ENCODE results near the gene CYB561D1.
"Not testable (repeated sequence)": the region's sequence is repeated elsewhere in the genome, so short reads cannot be mapped to it uniquely, and the experiment has no call there.

Gene CYB561D1

GRCh38 chr1:109466452-109467300 lies 27.2 kb upstream of the CYB561D1 start, which contains the start of gene SYPL2:
SYPL2 (plus strand) TSS chr1:109466546; CDS start chr1:109466844, 298 bp downstream.
- no peak for DNase-seq (ENCODE audit: low read depth)
- TF ChIP-seq, protein P1, sequence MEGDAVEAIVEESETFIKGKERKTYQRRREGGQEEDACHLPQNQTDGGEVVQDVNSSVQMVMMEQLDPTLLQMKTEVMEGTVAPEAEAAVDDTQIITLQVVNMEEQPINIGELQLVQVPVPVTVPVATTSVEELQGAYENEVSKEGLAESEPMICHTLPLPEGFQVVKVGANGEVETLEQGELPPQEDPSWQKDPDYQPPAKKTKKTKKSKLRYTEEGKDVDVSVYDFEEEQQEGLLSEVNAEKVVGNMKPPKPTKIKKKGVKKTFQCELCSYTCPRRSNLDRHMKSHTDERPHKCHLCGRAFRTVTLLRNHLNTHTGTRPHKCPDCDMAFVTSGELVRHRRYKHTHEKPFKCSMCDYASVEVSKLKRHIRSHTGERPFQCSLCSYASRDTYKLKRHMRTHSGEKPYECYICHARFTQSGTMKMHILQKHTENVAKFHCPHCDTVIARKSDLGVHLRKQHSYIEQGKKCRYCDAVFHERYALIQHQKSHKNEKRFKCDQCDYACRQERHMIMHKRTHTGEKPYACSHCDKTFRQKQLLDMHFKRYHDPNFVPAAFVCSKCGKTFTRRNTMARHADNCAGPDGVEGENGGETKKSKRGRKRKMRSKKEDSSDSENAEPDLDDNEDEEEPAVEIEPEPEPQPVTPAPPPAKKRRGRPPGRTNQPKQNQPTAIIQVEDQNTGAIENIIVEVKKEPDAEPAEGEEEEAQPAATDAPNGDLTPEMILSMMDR (IDR thresholded peaks at IDR 0.05; ENCODE audit: low read depth, low read length, missing control alignments), result no peak
- H3K4me3 ChIP-seq (ENCODE audit: low read depth, low read length), result no peak within 1 kb of the TSS

DNA sequence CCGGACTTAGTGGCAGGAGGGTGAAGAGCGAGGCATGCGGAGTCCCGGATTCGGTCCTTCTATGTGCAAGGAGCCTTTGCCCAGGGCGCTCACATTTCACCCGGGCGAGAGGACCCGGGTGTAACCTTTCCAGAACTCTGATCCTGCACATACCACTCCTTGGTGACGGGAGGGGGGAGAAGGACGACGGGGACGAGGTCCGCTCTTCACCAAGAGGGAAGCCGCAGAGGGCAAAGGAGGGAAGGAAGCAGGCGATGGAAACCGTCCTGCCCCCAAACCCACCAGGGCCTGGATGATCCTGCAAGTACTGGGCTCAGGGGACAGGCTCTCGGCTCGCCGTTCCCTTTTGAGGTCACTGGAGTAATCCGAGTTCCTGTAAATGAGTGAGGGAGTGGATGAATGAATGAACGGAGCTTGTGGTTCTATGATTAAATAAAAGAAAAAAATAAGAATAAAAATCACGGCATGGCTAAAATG lies 26.6 kb upstream of the CYB561D1 start:
- no peak overlapping the region for H3K4me3 ChIP-seq (ENCODE audit: low read depth, low read length)
- no peak for DNase-seq (ENCODE audit: low read depth)
- TF ChIP-seq, protein P1 (IDR thresholded peaks at IDR 0.05; ENCODE audit: low read depth, low read length, missing control alignments), result no peak

DNA sequence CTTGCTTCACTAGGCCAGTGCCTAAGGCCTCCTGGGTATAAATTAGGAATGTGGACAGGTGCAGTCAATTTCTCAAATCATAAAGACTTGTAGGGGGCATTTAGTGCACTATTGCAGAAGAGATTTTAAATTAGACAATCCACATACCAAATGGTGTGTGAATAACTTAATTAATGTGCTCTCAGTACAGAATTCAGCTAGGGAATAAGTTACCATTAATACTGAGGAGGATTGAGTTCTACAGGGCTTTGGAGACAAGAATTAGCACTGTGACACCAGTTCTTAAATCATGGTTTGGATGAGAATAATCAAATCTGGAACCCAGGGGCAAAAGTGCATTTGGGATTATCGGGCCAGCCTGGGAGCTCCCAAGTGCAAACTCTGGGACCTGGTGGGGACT lies 25.8 kb upstream of the CYB561D1 start:
- DNase-seq (ENCODE audit: low read depth), result no peak
- H3K4me3 ChIP-seq (ENCODE audit: low read depth, low read length), result no peak overlapping the region
- TF ChIP-seq, protein P1 (IDR thresholded peaks at IDR 0.05; ENCODE audit: low read depth, low read length, missing control alignments), result no peak

- DNase-seq (ENCODE audit: low read depth), result no peak
- TF ChIP-seq, protein P1 (IDR thresholded peaks at IDR 0.05; ENCODE audit: low read depth, low read length, missing control alignments), result no peak
- H3K4me3 ChIP-seq (ENCODE audit: low read depth, low read length), result no peak overlapping the region
Measured at GRCh38 chr1:109468903-109469302, 25.0 kb upstream of the CYB561D1 start.

DNA sequence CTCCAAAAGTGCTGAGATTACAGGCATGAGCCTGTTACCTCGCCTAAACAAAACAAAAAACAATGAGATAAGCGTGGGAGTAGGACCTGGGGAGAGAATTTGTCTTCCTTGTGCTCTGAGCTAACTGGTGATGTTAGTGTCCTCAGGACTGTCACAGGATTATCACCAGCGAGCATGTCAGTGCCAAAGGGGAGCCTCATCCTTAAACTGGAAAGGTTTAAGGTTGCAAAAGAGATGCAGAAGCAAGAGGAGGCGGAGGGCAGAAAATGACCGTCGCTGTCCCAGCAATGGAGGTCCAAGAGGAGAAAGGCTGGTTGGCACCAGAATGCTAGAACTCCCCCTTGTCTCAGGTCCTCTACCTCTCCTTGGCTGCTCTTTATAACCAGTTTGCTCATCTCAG lies 23.6 kb upstream of the CYB561D1 start:
- TF ChIP-seq, protein P1 (IDR thresholded peaks at IDR 0.05; ENCODE audit: low read depth, low read length, missing control alignments), result no peak
- H3K4me3 ChIP-seq (ENCODE audit: low read depth, low read length), result no peak overlapping the region
- DNase-seq (ENCODE audit: low read depth), result no peak

DNA sequence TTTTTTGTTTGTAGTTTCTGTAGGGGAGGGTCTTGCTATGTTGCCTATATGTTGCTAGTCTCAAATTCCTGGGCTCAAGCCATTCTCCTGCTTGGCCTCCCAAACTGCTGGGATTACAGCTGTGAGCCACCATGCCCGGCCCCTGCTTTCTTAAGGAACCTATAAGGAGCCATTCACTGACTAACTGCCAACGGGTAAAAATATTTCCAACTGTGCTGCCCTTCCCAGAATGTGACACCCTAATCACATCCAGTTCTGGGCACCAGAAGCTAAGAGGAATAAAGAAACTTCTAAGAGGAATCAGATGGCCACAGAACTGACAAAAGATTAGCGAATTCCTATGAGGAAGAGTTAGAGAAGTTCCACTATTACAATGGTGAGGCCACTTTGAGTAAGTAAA lies 21.1 kb upstream of the CYB561D1 start:
- TF ChIP-seq, protein P1 (IDR thresholded peaks at IDR 0.05; ENCODE audit: low read depth, low read length, missing control alignments), result no peak
- no peak overlapping the region for H3K4me3 ChIP-seq (ENCODE audit: low read depth, low read length)
- DNase-seq (ENCODE audit: low read depth), result no peak

- DNase-seq (ENCODE audit: low read depth); H3K4me3 ChIP-seq (ENCODE audit: low read depth, low read length): not testable (repeated sequence)
Measured at GRCh38 chr1:109473284-109474057, 20.4 kb upstream of the CYB561D1 start.

All from GM12864 (cell line).